OCI-LY1 (cell line): ENCODE measurements around the gene EIF3F.

Experiments used
- CTCF ChIP-seq: fragments of 200-600 bp; sonication (generic), shearing (Covaris generic); IDR thresholded peaks from 2 replicates; pipeline ENCODE4 v1.5.1; 2017; ENCODE audit warnings: mild to moderate bottlenecking, antibody characterized with exemption, low read length, moderate library complexity, mixed read lengths
- EZH2 ChIP-seq: fragments of 200-600 bp; sonication (generic), shearing (Covaris generic); IDR thresholded peaks from 2 replicates; pipeline ENCODE4 v1.8.0; 2017; ENCODE audit warnings: borderline replicate concordance, mixed run types, mild to moderate bottlenecking, antibody characterized with exemption, low read length, moderate library complexity, mixed read lengths

- TF ChIP-seq CTCF: no peak
- no peak for TF ChIP-seq EZH2
Observed at GRCh38 chr11:8043756-8044155, 56.6 kb downstream of the EIF3F start.
